Mammary epithelial cell (primary cell): ENCODE data around the gene PTGES2.

Experiments used
- EZH2 ChIP-seq: IDR thresholded peaks from 2 replicates; pipeline ENCODE4 v1.6.1; 2012; ENCODE audit warnings: low read length, inconsistent platforms, borderline replicate concordance
- TF ChIP-seq, protein P1 (sequence below), 2 donors: IDR thresholded peaks in 1 of 2; conservative IDR thresholded peaks in 1 of 2; 2 replicates each; pipeline ENCODE4 v1.5.1; 2011 to 2012; ENCODE audit warnings: inconsistent platforms in 2 of 2, low read length in 2 of 2, mild to moderate bottlenecking in 2 of 2, control low read depth in 1 of 2, low read depth in 1 of 2; ENCODE audit not compliant: insufficient read depth in 1 of 2; ENCODE audit errors: extremely low read depth in 1 of 2

DNA sequence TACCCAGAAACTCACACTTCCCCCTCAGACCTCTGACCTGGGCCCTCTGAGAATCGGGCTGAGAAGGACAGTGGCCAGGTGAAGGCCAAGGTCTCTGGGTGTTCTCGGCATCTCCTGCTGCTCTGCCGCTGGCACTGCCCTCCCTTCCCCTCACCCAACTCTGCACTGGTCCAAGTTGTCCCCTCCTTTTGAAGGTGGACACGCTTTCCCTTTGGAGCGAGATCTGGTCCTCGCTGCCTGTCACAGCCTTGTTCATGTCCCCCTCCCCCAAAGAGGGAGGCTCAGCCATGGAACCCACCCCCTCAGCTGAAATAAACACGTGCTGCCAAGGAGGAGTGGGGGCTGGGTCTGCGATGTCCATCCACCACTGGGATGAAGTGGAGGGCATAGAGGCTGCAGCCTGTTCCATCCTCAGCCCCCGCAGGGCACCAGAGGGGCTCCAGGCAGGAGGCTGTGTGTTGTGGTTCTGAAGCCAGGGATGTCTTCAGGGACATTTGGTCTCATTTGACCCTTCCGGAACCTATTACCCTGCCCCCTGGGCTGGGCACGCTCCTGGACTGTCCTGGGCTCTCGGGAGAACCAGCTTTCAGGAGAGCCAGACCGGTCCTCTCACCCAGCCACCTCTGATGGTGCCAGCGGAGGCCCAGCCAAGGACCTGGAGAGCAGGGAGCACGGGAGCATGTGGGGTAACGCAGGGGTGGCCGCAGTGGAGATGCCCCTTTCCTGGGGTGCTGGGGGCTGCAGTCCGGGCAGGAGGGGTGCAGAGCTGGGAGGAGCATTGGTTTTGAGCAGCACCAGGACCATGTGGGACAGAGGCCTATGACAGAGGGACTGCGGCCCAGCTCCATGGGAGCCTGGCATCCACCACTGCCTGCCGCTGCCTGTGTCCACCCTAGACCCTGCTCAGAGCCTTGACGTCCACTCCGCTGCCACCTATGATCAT is 17.0 kb upstream of the PTGES2 start:
- TF ChIP-seq, protein P1, sequence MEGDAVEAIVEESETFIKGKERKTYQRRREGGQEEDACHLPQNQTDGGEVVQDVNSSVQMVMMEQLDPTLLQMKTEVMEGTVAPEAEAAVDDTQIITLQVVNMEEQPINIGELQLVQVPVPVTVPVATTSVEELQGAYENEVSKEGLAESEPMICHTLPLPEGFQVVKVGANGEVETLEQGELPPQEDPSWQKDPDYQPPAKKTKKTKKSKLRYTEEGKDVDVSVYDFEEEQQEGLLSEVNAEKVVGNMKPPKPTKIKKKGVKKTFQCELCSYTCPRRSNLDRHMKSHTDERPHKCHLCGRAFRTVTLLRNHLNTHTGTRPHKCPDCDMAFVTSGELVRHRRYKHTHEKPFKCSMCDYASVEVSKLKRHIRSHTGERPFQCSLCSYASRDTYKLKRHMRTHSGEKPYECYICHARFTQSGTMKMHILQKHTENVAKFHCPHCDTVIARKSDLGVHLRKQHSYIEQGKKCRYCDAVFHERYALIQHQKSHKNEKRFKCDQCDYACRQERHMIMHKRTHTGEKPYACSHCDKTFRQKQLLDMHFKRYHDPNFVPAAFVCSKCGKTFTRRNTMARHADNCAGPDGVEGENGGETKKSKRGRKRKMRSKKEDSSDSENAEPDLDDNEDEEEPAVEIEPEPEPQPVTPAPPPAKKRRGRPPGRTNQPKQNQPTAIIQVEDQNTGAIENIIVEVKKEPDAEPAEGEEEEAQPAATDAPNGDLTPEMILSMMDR (conservative IDR thresholded peaks at IDR 0.05 in 1 of 2, IDR thresholded peaks at IDR 0.05 in 1 of 2; ENCODE audit: extremely low read depth in 1 of 2, insufficient read depth in 1 of 2, low read depth in 1 of 2, low read length in 2 of 2), result no peak
- no peak for TF ChIP-seq EZH2
